ENCODE data around the gene CD164L2. TPM values are rescaled to one million over a fixed set of nuclear protein-coding genes. Genes with fewer than 3 reads are reported as not detected.

CD164L2 gene
- total RNA-seq, 1 experiment from 2014 or later = not detected

GRCh38 chr1:27427816-27428315 is 44.7 kb upstream of the CD164L2 start:
- no peaks in the 10 kb centered on the region for H3K4me1 ChIP-seq
- H3K27ac Mint-ChIP-seq (ENCODE audit: unreplicated experiment) = peak overlapping the region; percentile 25
- H3K27me3 ChIP-seq (replicated peaks; ENCODE audit: control insufficient read depth, insufficient read depth, low read length) = no peaks in the 10 kb centered on the region
- H3K36me3 Mint-ChIP-seq (ENCODE audit: insufficient read depth, unreplicated experiment) = peaks cover 19% of the 10 kb centered on the region
- no peaks in the 10 kb centered on the region for H3K27me3 Mint-ChIP-seq (ENCODE audit: insufficient read depth, unreplicated experiment)
- POLR2A ChIA-PET = no interaction called here
- no peaks in the 10 kb centered on the region for H3K9me3 ChIP-seq
- H3K4me3 ChIP-seq (ENCODE audit: low read depth, low read length) = no peak overlapping the region
- no peak overlapping the region for H3K4me3 Mint-ChIP-seq (ENCODE audit: unreplicated experiment)
- H3K36me3 ChIP-seq (ENCODE audit: control insufficient read depth, insufficient read depth, low read length) = no peaks in the 10 kb centered on the region
- intact Hi-C loops (cut with micrococcal nuclease; ENCODE audit: unreplicated experiment) = no loop called here
- no peak for DNase-seq
- CTCF ChIA-PET = interaction anchor here (1.1 kb wide), 1 partner anchor 127 kb away, joined by 3 read pairs; no protein-coding TSS in a partner anchor
- no peaks in the 10 kb centered on the region for H3K4me1 Mint-ChIP-seq (ENCODE audit: low read depth, unreplicated experiment)
- H3K9me3 Mint-ChIP-seq (ENCODE audit: unreplicated experiment) = no peaks in the 10 kb centered on the region
- BruUV-seq (replicated peaks) = no TSS peak
- TF ChIP-seq CTCF (IDR thresholded peaks at IDR 0.05; ENCODE audit: insufficient read depth in 1 of 2, low read depth in 1 of 2, low read length in 1 of 2, severe bottlenecking in 1 of 2, unreplicated experiment in 1 of 2) = no peak

- DNase-seq = no peak
- Mint-ChIP-seq H3K36me3 (ENCODE audit: insufficient read depth, unreplicated experiment) (peaks cover 19% of the 10 kb centered on the region), H3K9me3 (ENCODE audit: unreplicated experiment) (no peaks in the 10 kb centered on the region), H3K4me1 (ENCODE audit: low read depth, unreplicated experiment) (no peaks in the 10 kb centered on the region), H3K4me3 (ENCODE audit: unreplicated experiment) (no peak overlapping the region), H3K27ac (ENCODE audit: unreplicated experiment) (no peak overlapping the region), H3K27me3 (ENCODE audit: insufficient read depth, unreplicated experiment) (no peaks in the 10 kb centered on the region)
- TF ChIP-seq CTCF (IDR thresholded peaks at IDR 0.05; ENCODE audit: insufficient read depth in 1 of 2, low read depth in 1 of 2, low read length in 1 of 2, severe bottlenecking in 1 of 2, unreplicated experiment in 1 of 2) = no peak
- ChIA-PET CTCF (interaction anchor here (1.1 kb wide), 1 partner anchor 126 kb away, joined by 3 read pairs; no protein-coding TSS in a partner anchor), POLR2A (no interaction called here)
- H3K27me3 ChIP-seq (replicated peaks; ENCODE audit: control insufficient read depth, insufficient read depth, low read length) = no peaks in the 10 kb centered on the region
- no peak overlapping the region for H3K4me3 ChIP-seq (ENCODE audit: low read depth, low read length)
- intact Hi-C loops (cut with micrococcal nuclease; ENCODE audit: unreplicated experiment) = no loop called here
- H3K9me3 ChIP-seq = no peaks in the 10 kb centered on the region
- no peaks in the 10 kb centered on the region for H3K36me3 ChIP-seq (ENCODE audit: control insufficient read depth, insufficient read depth, low read length)
- no peaks in the 10 kb centered on the region for H3K4me1 ChIP-seq
- BruUV-seq (replicated peaks) = no TSS peak
Observed at GRCh38 chr1:27427329-27427728, 44.2 kb upstream of the CD164L2 start.

GRCh38 chr1:27423709-27424108 is 40.6 kb upstream of the CD164L2 start:
- intact Hi-C loops (cut with micrococcal nuclease; ENCODE audit: unreplicated experiment) = no loop called here
- H3K4me3 ChIP-seq (ENCODE audit: low read depth, low read length) = no peak overlapping the region
- H3K36me3 ChIP-seq (ENCODE audit: control insufficient read depth, insufficient read depth, low read length) = no peaks in the 10 kb centered on the region
- Mint-ChIP-seq H3K27ac (ENCODE audit: unreplicated experiment) (no peak overlapping the region), H3K9me3 (ENCODE audit: unreplicated experiment) (no peaks in the 10 kb centered on the region), H3K27me3 (ENCODE audit: insufficient read depth, unreplicated experiment) (no peaks in the 10 kb centered on the region), H3K4me3 (ENCODE audit: unreplicated experiment) (no peak overlapping the region), H3K36me3 (ENCODE audit: insufficient read depth, unreplicated experiment) (peaks cover 19% of the 10 kb centered on the region), H3K4me1 (ENCODE audit: low read depth, unreplicated experiment) (peaks cover 9% of the 10 kb centered on the region)
- ChIA-PET POLR2A (no interaction called here), CTCF (no interaction called here)
- no peak for TF ChIP-seq CTCF (IDR thresholded peaks at IDR 0.05; ENCODE audit: insufficient read depth in 1 of 2, low read depth in 1 of 2, low read length in 1 of 2, severe bottlenecking in 1 of 2, unreplicated experiment in 1 of 2)
- no peaks in the 10 kb centered on the region for H3K27me3 ChIP-seq (replicated peaks; ENCODE audit: control insufficient read depth, insufficient read depth, low read length)
- no peaks in the 10 kb centered on the region for H3K9me3 ChIP-seq
- DNase-seq = no peak
- peaks cover 4% of the 10 kb centered on the region for H3K4me1 ChIP-seq
- BruUV-seq (replicated peaks) = no TSS peak
